ENCODE results near the gene MRPL4.

GRCh38 chr19:10256551-10256950 lies 4.5 kb downstream of the MRPL4 start:
- TF ChIP-seq CTCF (optimal IDR thresholded peaks at IDR 0.05 in 1 of 3, IDR thresholded peaks at IDR 0.05 in 1 of 3, conservative IDR thresholded peaks at IDR 0.05 in 1 of 3; ENCODE audit: extremely low read depth in 1 of 3, insufficient read depth in 2 of 3, low read length in 3 of 3) (no peak), EZH2 (IDR thresholded peaks at IDR 0.05; ENCODE audit: low read length) (no peak)
